HG02973 (cell line): ENCODE data around the gene TMEM237.
"Not testable (repeated sequence)": the region's sequence is repeated elsewhere in the genome, so short reads cannot be mapped to it uniquely, and the experiment has no call there.

Experiments
- ATAC-seq: cut with Tn5 transposase; IDR thresholded peaks from one replicate; pipeline ENCODE4 v1.9.1; 2021; ENCODE audit warnings: moderate library complexity; ENCODE audit not compliant: unreplicated experiment

TMEM237 gene, protein sequence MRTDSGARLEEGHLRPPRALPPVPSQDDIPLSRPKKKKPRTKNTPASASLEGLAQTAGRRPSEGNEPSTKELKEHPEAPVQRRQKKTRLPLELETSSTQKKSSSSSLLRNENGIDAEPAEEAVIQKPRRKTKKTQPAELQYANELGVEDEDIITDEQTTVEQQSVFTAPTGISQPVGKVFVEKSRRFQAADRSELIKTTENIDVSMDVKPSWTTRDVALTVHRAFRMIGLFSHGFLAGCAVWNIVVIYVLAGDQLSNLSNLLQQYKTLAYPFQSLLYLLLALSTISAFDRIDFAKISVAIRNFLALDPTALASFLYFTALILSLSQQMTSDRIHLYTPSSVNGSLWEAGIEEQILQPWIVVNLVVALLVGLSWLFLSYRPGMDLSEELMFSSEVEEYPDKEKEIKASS

DNA sequence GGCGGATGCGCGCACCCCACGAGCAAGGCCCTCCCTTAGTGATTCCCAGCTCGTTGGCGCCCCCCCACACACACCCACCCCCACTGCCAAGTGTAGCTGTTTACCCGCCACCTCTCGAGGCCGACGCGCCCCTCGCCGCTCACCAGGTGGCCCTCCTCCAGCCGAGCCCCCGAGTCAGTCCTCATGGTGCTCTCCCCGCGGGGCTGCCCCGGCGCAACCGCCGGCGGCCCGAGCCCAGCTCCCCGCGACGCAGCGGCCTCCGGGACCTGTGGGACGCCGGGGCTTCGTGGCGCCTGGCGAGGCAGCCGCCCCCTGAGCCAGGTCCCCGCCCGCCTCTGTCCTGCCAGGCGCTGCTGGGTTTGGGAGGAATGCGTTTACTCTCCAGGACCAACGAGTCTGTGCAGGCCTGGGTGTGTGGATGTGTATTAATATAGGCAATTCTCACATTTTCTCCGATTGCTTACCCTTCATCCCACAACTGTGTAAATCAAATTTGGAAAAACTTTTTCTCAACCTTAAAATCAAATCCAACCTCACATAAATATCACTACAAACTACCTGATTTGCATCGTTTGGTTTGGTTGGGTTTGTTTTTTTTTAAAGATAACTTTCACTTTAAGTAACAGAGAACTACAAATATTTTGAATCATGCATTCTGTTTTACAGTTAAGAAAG lies at the start of gene TMEM237:
TSS of gene TMEM237 (minus strand) at position 288 of the 675 bp plus-strand sequence. CDS start at position 185, 103 bp downstream.
- ATAC-seq = peak; percentile 48

DNA sequence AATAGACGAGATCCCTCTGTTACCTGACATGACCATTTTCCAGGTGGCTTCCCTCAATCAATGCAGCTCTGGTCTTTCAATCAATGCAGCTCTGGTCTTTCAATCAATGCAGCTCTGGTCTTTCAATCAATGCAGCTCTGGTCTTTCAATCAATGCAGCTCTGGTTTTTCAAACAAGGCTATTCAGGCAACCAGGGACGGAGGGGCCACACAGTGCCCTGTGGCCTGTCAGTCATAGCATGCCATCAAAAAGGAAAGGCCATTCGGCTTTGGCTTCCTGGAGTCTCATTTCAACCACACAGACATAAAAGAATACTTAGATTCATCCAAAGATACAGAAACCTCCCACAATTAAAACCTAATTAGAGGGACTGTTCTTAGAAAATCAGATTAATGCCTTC lies 41.9 kb upstream of the TMEM237 start:
- no peak for ATAC-seq

DNA sequence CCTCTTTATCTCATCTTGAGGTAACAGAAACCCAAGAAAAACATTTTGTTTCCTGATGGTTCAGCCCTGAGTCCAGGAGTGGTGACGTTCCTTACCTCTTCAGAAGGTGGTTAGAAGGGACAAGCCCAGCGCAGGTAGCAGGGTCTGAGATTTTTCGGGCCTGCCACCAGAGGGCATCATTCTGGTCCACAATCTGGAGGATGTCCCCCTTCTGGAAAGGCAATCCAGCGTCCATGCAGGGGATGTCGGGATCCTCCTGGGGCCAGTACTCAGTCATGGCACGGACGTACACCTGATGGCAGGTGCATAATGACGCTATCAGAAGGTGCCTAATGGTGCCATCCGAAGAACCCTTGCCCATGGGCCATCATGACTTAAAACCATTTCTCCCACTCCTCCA lies 37.4 kb upstream of the TMEM237 start:
- ATAC-seq = no peak

DNA sequence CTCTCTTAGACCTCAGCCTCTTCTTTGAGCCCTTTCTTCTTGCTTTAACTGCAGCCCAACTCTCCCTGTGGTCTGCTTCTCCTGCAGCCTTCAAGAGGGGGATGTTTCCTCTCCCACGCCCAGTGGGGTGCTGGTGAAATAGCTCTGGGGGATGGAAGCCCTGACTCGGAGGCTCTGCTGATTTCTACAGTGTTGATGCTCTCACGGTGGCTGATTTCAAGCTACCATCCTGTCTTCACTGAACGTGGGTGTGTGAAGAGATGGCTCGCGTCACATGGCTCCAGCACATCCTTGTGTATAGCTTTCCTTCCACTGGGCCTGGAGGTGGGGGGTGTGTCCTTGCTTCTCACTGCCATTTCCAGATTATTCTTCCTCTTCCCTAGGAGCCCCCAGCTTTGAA lies 35.1 kb upstream of the TMEM237 start:
- ATAC-seq = no peak

DNA sequence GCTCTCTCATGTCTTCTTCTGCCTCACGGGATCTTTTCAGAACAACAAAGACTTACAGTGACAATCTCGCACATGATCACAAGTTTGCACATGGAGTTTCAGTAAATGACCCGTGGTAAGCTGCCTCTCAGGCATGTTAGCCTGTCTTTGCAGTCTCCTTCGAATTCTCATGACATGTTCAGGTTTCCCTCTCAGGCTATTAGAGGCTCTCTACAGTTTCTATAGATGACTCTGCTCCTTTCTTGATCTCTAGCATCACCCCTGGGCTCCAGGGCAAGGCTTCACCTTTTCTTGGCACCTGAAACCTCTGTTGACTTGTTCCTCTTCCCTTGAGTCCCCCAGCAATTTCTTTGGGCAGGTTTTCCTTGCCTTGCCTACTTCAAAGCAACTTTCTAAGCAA lies 32.2 kb upstream of the TMEM237 start:
- ATAC-seq = no peak

DNA sequence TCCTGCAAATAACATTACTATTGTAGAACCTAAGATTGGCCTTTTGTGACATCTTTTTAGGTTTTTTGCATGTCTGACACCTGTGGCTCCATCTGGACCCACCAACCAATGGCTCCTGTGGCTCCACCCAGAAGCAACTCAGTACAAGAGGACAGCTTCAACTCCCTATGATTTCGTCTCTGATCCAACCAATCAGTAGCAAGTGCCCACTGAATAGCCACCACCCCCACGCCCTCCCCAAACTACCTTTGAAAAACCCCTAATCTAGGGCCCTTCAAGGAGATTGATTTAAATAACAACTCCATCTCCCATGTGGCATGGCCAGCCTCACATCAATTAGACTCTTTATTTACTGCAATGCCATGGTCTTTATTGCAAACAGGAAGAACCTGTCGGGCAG lies 31.5 kb upstream of the TMEM237 start:
- no peak for ATAC-seq

DNA sequence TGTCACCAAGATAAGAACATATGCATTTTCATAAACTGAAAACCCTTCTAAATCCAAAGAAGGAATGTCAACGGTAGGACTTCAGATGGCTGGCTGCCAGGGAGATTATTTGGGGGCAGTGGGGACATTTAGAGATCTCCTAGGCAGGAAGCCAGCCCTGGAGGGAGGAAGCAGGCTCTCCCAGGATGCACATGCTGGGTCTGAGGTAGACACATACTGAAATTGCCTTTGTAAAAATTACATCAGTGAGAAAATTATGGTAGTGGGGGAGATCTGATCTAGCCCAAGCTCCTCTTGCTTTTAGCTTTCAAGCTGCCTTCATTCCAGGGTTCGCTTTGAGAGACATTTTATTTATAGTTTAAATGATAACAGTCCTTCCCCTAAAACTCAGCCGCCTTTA lies 31.0 kb upstream of the TMEM237 start:
- no peak for ATAC-seq

DNA sequence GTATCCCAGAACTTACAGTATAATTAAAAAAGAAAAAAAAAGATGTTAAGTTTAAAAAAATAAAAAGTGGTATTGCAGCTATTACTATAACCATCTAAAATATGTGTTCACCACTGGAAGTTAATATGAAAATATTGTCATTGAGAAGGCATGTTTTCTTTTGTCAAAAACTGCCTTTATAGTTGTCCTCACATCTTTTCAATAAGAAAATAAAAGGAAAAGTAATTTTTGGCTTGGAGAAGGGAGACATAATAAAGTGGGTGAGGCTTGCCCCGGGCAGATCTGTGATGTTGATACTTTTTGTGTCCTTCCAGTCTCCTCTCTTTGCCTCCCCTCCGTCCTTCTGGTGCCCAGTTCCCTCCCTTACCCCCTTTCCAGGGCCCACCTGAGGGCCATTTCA lies 30.2 kb upstream of the TMEM237 start:
- no peak for ATAC-seq

DNA sequence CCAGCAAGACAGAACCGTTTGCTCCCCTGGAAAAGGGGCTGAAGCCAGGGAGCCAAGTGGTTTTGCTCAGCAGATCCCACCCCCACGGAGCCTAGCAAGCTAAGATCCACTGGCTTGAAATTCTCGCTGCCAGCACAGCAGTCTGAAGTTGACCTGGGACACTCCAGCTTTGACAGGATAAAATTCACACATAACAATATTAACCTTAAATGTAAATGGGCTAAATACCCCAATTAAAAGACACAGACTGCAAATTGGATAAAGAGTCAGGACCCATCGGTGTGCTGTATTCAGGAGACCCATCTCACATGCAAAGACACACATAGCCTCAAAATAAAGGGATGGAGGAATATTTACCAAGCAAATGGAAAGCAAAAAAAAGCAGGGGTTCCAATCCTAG lies 27.9 kb upstream of the TMEM237 start:
- not testable (repeated sequence) for ATAC-seq

DNA sequence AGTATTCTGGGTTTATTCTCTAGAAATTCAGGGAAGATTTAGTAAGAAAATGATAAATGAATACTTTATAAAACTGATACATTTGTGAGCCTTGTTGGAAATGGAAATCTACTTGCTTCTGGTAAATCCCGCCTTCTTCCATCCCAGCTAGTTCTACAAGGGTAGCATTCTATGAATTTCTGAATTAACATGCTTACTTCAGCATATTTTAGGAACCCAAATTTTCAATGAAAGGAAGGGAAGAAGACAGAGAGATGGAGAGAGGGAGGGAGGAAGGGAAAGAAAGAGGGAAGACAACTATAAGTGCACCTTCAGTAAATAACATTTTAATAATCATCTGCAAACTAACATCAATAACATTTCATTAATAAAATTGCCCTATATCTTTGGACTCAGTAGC lies 26.6 kb upstream of the TMEM237 start:
- ATAC-seq = no peak

DNA sequence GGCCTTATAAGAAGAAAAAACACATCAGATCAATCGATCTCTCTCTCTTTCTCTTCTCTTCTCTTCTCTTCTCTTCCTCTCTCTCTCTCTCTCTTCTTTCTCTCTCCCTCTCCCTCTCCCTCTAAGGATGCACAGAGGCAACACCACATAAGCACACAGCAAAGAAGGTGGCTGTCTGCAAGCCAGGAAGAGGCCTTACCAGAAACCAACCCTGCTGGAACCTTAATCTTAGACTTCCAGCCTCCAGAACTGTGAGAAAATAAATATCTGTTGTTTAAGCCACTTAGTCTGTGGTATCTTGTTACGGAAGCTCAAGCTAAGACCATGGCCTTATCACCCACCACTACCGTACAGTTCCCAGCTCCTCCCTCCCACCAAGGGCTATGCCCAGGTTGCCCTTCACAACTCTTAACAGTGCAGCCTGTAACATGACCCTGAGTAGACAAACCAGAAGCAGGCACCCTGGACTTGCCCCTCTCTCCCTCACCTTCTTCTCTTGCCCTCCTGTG lies 25.2 kb upstream of the TMEM237 start:
- ATAC-seq = no peak

DNA sequence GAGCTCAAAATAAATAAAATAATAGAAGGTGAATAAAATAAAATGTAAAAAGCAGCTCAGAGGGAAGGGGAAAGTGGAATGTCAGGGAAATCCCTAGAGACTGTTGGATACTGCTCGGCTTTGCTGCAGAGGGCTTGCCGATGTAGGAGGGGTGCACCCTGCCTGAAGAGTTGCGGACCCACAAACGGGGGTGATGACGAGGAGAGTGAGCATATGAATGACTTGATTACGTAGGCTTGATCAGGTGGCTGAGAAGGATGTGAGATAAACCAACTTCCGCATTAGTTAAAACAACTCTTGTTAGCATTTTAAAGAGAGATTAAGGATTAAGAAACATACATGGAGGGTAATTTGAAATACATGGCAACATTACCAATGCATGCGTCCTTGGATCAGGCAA lies 21.0 kb upstream of the TMEM237 start:
- no peak for ATAC-seq

DNA sequence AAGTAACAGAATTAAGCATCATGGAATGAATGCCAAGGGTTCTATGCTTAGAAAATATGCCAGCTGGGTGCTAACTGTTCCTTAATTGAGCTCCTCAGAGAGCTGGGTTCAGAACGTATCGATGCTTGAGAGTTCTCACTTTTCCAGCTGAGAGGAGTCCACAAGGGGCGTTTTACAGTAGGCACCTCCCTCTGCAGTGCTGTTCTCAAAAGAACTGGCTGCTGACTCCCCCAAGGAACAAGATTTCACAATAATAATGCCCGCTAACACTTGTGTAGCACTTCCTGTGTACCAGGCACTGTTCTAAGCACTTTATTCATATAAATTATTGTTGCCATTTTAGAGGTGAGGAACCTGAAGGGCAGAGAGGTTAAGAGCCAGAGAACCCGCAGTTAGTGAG lies 18.1 kb upstream of the TMEM237 start:
- ATAC-seq = no peak

DNA sequence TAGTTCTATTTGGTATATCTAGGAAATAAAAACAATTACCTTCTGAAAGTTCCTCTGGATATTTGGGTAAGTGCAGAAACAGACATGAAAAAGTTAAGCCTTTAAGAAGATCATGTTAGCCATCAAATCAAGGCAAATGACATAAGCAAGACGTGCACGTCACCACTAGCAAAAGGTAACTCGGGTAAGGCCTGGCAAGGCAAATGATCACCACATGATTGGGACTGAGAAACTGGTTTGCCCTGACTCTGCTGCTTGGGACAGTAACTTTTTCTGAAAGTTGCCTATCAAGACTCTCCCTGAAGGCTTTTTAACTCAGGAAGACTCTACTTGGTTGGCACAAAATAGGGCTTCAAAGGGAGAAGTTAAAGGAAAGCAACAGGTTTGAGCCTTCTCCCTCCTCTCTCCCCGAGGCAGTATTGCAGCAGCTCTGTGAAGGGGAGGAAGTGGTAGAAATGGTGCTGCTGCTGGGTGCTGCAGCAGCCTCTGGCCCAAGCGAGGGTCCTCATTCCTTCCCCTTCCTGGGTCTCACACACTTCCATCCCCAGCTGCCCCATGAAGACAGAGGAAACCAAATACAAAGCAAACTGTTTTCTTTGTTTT lies 17.1 kb upstream of the TMEM237 start:
- ATAC-seq = no peak

DNA sequence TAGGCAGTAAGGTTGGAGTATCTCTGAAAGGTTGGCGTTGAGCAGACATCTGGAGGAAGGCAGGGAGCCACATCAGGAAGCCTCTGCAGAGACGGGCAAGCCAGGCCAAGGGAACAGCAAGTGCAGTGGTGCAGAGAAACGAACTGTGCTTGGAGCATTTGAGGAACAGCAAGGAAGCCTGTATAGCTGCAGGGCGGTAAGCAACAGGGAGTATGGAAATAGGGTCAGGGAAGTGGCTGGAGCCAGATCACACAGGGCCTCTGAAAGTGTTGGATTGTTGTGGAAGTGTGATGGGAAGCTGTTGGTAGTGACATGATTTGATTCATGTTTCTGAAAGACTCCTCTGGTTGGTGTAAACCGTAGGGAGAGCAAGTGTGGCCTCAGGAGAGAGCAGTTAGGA lies 13.4 kb upstream of the TMEM237 start:
- ATAC-seq = no peak

DNA sequence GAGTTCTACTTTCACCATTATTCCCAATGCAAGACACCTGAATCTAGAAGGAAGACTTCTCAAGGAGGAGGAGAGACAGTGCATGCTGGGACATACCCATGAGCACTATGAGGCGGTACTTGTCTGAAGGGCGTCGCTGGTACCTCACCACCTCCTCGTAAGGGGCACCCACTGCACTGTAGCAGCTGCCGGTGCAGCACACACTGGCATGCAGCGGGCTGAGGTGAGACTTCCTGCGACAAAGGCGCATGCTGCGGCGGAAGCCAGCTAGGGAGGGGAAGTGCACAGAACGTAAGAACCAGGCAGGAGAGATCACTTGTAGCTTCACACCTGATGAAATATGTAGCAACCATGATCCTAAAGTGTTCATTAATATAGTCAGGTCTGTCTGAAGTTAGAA lies 12.8 kb upstream of the TMEM237 start:
- no peak for ATAC-seq

DNA sequence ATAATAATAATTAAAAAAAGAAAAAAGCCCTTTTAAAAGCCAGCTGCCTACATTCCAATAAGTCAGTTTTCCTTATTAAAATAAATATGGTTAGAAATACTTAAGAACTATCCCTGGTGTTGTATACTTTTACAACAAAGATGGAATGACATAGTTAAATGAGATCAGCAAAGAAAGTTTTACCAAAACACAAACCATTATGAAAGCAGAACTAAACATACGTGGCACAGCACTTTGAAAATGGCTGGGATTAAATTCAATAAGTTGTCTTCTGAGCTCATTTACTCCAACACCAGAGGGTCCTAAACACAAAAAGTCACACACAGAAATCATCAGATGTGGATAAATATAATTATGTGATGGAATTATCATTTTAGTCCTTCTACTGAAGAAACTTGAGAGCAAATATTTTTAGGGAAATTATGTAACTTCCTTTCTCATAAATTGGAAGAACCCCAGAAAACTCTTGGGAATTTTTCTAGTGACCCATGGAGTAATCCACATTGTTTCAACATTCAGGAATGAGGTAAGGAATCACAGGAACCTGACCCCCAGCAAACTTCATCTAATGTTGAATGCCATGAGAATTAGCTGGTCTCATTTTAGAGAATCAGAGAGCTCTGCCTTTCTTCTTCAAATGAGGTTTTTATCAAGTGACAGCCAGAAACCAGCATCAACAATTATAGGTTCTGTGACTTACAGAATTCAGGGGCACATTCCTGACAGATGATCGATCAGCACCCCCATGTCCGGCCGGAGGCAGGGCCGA lies 11.5 kb upstream of the TMEM237 start:
- ATAC-seq = no peak

DNA sequence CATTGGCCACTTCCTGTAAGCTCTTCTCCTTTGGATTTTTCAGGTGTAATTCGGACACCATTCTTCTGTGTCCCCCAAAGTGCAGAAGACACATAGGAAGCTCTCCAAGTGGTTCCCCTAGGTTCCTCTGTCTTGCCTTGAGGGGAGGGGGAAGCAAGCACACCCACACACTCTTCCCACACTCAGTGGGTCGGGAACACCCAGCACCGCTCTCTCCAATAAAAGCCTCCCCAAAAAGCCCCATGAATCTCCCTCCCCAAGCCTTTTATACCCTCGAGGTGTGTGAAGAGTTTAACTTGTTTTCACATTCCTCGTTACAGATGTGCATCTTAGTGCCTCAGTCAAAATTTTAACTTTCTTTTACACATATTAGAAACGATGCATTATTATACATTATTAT lies 9.9 kb upstream of the TMEM237 start:
- no peak for ATAC-seq

DNA sequence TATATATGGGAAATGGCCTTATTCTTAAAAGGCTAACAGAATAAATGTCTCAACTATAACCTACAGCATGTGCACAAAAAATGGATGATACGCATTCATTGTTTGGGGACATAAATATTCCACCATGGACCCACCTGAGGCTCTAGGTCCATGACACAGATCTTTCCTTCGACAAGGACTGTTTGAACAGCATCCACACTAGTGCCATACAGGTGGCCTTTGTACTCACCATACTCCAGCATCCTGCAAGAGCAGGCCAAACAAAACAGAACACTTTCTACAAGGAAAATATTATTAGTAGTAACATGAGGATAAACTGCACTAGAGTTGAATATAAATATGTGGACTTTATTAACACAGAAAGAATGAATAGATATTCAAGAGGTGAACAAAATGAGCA lies 6.1 kb upstream of the TMEM237 start:
- no peak for ATAC-seq

DNA sequence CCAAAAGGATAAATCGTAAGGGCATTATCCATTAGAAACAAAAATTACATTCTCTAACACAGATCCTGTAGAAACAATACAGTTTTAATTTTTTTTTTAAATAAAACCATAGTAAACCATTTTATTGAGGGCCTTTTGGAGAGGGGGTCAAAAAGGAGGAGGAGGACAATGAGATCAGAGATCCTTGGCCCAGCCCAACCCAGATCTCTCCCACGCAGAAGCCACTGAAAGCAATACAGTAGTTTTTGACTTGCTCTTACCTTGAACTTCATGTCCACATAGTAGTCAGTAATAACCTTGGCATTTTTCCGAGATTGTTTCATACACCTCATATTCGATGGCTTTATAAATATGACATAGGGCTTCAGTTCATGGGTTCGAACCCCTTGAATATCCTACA lies 4.1 kb upstream of the TMEM237 start:
- no peak for ATAC-seq

DNA sequence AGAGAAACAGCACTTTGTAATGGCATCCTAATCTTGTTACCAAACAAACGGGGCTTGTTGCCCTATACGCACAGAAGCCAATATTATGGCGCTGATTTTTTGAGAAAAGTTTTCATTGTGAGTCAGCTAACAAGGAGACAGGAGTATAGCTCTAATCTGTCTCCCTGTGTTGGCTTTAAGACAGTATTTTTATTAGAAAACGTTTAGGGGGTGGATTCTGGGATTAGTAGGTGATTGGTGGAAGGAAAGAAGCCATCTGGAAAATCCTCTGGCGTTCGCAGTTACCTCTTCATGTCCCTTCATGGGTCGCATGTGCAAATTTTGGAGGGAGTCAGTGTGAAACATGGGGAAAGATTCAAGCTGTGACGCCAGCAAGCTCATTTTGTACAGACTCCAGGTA lies 698 bp upstream of the TMEM237 start:
- ATAC-seq = no peak
